GM23248 (cell line): ENCODE data around the gene ZNF638. TPM values are rescaled to one million over a fixed set of nuclear protein-coding genes. Genes with fewer than 3 reads are reported as not detected.

Source experiments
- DNase-seq: peaks from one replicate; pipeline ENCODE4 v3.0.0-alpha.2; 2015
- H2AFZ ChIP-seq: fragments of 200-600 bp; sonication (generic); 2 replicates; pipeline ENCODE4 v1.6.1; 2016; ENCODE audit warnings: antibody characterized with exemption
- H3F3A ChIP-seq: fragments of 200-600 bp; sonication (generic); 2 replicates; pipeline ENCODE4 v1.6.1; 2016; ENCODE audit warnings: mild to moderate bottlenecking, antibody characterized with exemption, mixed run types; ENCODE audit not compliant: insufficient read depth
- H3K27ac ChIP-seq: fragments of 200-600 bp; sonication (generic); 2 replicates; pipeline ENCODE4 v1.5.1; 2016; ENCODE audit warnings: mild to moderate bottlenecking
- H3K27me3 ChIP-seq: fragments of 200-600 bp; sonication (generic); replicated peaks from 2 replicates; pipeline ENCODE4 v1.6.1; 2016; ENCODE audit warnings: mild to moderate bottlenecking; ENCODE audit not compliant: insufficient read depth
- H3K36me3 ChIP-seq: fragments of 200-600 bp; sonication (generic); 2 replicates; pipeline ENCODE4 v1.6.1; 2016; ENCODE audit warnings: low read depth, mild to moderate bottlenecking
- H3K4me1 ChIP-seq: fragments of 200-600 bp; sonication (generic); 2 replicates; pipeline ENCODE4 v1.6.1; 2016; ENCODE audit warnings: mild to moderate bottlenecking; ENCODE audit not compliant: insufficient read depth
- H3K4me2 ChIP-seq: fragments of 200-600 bp; sonication (generic); one replicate; pipeline ENCODE4 v1.6.1; 2016; ENCODE audit warnings: mild to moderate bottlenecking; ENCODE audit not compliant: unreplicated experiment
- H3K4me3 ChIP-seq: fragments of 200-600 bp; sonication (generic); 2 replicates; pipeline ENCODE4 v1.5.1; 2016; ENCODE audit warnings: mild to moderate bottlenecking
- H3K79me2 ChIP-seq: fragments of 200-600 bp; sonication (generic); 2 replicates; pipeline ENCODE4 v1.6.1; 2016; ENCODE audit warnings: mild to moderate bottlenecking; ENCODE audit not compliant: insufficient read depth
- H3K9ac ChIP-seq: fragments of 200-600 bp; sonication (generic); 2 replicates; pipeline ENCODE4 v1.6.1; 2016; ENCODE audit warnings: mild to moderate bottlenecking
- H3K9me2 ChIP-seq: fragments of 200-600 bp; sonication (generic); 2 replicates; pipeline ENCODE4 v1.6.1; 2016; ENCODE audit warnings: mixed run types, mild to moderate bottlenecking, moderate library complexity; ENCODE audit not compliant: insufficient read depth
- H3K9me3 ChIP-seq: fragments of 200-600 bp; sonication (generic); one replicate; pipeline ENCODE4 v1.6.1; 2017; ENCODE audit warnings: low read depth
- H4K20me1 ChIP-seq: fragments of 200-600 bp; sonication (generic); 2 replicates; pipeline ENCODE4 v1.6.0; 2016; ENCODE audit not compliant: insufficient read depth
- EZH2 ChIP-seq: fragments of 200-600 bp; sonication (generic); IDR thresholded peaks from 2 replicates; pipeline ENCODE4 v1.6.1; 2018; ENCODE audit warnings: antibody characterized with exemption, mild to moderate bottlenecking; ENCODE audit not compliant: insufficient read depth, poor library complexity, severe bottlenecking
- EZH2phosphoT487 ChIP-seq: fragments of 200-600 bp; sonication (generic); IDR thresholded peaks from 2 replicates; pipeline ENCODE4 v1.6.1; 2018; ENCODE audit warnings: antibody characterized with exemption, moderate library complexity, mild to moderate bottlenecking, low read depth; ENCODE audit not compliant: insufficient read depth
- WGBS, 2 experiments: methylation state at CpG; one replicate each; pipeline ENCODE4 v1.1.6; 2015 to 2017; ENCODE audit warnings: low lambda C conversion rate in 2 of 2, low coverage in 1 of 2; ENCODE audit errors: missing lambda C conversion rate in 2 of 2; 5-methylcytosine and 5-hydroxymethylcytosine counted together
- in situ Hi-C: fragments of 300-500 bp; cut with MboI; formaldehyde crosslinking; loops from 2 replicates; pipeline ENCODE4 v1.15.0; 2020
- polyA plus RNA-seq: library from polyadenylated mRNA; unstranded; fragments of >200 nt; fragmentation: Nextera tagmentation; extraction: Ambion mirVana; gene quantifications from 2 replicates; pipeline ENCODE4 v1.2.1, GENCODE V29; 2016
- total RNA-seq: library from RNA; depleted of rRNA; stranded (reverse); fragments of >200 nt; shearing (Covaris generic); gene quantifications from 2 replicates; pipeline ENCODE4 v1.2.3, GENCODE V29; 2014

Gene ZNF638
- total and polyA plus RNA-seq, 2 experiments from 2014 or later, result 44.0 to 83.0 TPM

GRCh38 chr2:71464389-71464788 is 132.8 kb downstream of the ZNF638 start:
- Histone ChIP-seq H3K9me3 (no peaks in the 10 kb centered on the region), H3K36me3 (no peaks in the 10 kb centered on the region), H3K9ac (no peak overlapping the region), H3K27ac (no peak overlapping the region), H3K79me2 (no peaks in the 10 kb centered on the region), H3K27me3 (peaks cover 57% of the 10 kb centered on the region), H3K4me1 (no peaks in the 10 kb centered on the region), H3F3A (no peaks in the 10 kb centered on the region), H3K4me2 (no peak overlapping the region), H2AFZ (no peak overlapping the region), H4K20me1 (no peaks in the 10 kb centered on the region), H3K4me3 (no peak overlapping the region), H3K9me2 (no peaks in the 10 kb centered on the region)
- no peak for DNase-seq
- no peak for TF ChIP-seq EZH2phosphoT487
- no peak for TF ChIP-seq EZH2
- 82 to 83% methylated on average over 6 of the region's 6 CpGs for WGBS, 2 experiments
- in situ Hi-C loops, result no loop called here

GRCh38 chr2:71465356-71465755 is 133.8 kb downstream of the ZNF638 start:
- H3K9ac ChIP-seq, result no peak overlapping the region
- DNase-seq, result no peak
- H3K4me3 ChIP-seq, result no peak overlapping the region
- H3K27me3 ChIP-seq, result peaks cover 59% of the 10 kb centered on the region
- no peaks in the 10 kb centered on the region for H3K9me2 ChIP-seq
- H4K20me1 ChIP-seq, result no peaks in the 10 kb centered on the region
- no peaks in the 10 kb centered on the region for H3K9me3 ChIP-seq
- H3K4me2 ChIP-seq, result no peak overlapping the region
- no peaks in the 10 kb centered on the region for H3K79me2 ChIP-seq
- no peaks in the 10 kb centered on the region for H3K36me3 ChIP-seq
- no peaks in the 10 kb centered on the region for H3F3A ChIP-seq
- no peak overlapping the region for H3K27ac ChIP-seq
- in situ Hi-C loops, result no loop called here
- H2AFZ ChIP-seq, result no peak overlapping the region
- H3K4me1 ChIP-seq, result no peaks in the 10 kb centered on the region
- TF ChIP-seq EZH2phosphoT487 (no peak), EZH2 (no peak)
- WGBS, 2 experiments, result 24 to 26% methylated on average over 11 of the region's 11 CpGs

- peaks cover 3% of the 10 kb centered on the region; the same call in 1 of the 2 replicates for H3K4me1 ChIP-seq
- H3K4me2 ChIP-seq, result peak overlapping the region; percentile 88
- TF ChIP-seq EZH2 (peak; percentile 72), EZH2phosphoT487 (0 out of 2 replicates have a peak, but pooled peaks have one; percentile 6)
- H3K27me3 ChIP-seq, result peaks cover 59% of the 10 kb centered on the region
- no peaks in the 10 kb centered on the region for H4K20me1 ChIP-seq
- peak overlapping the region; percentile 75 for H2AFZ ChIP-seq
- H3F3A ChIP-seq, result no peaks in the 10 kb centered on the region
- 7 to 8% methylated on average over 12 to 23 of the region's 23 CpGs for WGBS, 2 experiments
- H3K9me3 ChIP-seq, result no peaks in the 10 kb centered on the region
- H3K79me2 ChIP-seq, result no peaks in the 10 kb centered on the region
- in situ Hi-C loops, result no loop called here
- no peaks in the 10 kb centered on the region for H3K36me3 ChIP-seq
- H3K9ac ChIP-seq, result no peak overlapping the region
- H3K27ac ChIP-seq, result no peak overlapping the region
- no peak for DNase-seq
- no peaks in the 10 kb centered on the region for H3K9me2 ChIP-seq
- peak overlapping the region; percentile 75 for H3K4me3 ChIP-seq
Measured at GRCh38 chr2:71465961-71466300, 134.3 kb downstream of the ZNF638 start.

- Histone ChIP-seq H3K9me3 (no peaks in the 10 kb centered on the region), H3K36me3 (no peaks in the 10 kb centered on the region), H3K4me1 (peaks cover 9% of the 10 kb centered on the region), H3K27ac (no peak overlapping the region), H4K20me1 (no peaks in the 10 kb centered on the region), H3K4me3 (peak overlapping the region; percentile 75), H3K27me3 (peaks cover 59% of the 10 kb centered on the region), H2AFZ (peak overlapping the region; percentile 75), H3K9me2 (no peaks in the 10 kb centered on the region), H3K9ac (peak overlapping the region; percentile 25; the same call in 1 of the 2 replicates), H3K79me2 (no peaks in the 10 kb centered on the region), H3K4me2 (peak overlapping the region; percentile 88), H3F3A (no peaks in the 10 kb centered on the region)
- TF ChIP-seq EZH2phosphoT487, result 0 out of 2 replicates have a peak, but pooled peaks have one; percentile 22
- TF ChIP-seq EZH2, result peak; percentile 25
- in situ Hi-C loops, result no loop called here
- 1% methylated on average over 60 to 69 of the region's 78 CpGs for WGBS, 2 experiments
- peak; percentile 50 for DNase-seq
Measured at GRCh38 chr2:71466301-71467179, 135.0 kb downstream of the ZNF638 start.
